Mesendoderm (in vitro differentiated cells): ENCODE data around the gene TGM4.

Source experiments
- DNase-seq: peaks from one replicate; pipeline ENCODE4 v3.0.0; 2013
- H2AK5ac ChIP-seq: 2 replicates; pipeline ENCODE4 v1.6.1; 2013; ENCODE audit warnings: low read length, inconsistent platforms
- H2BK120ac ChIP-seq: 2 replicates; pipeline ENCODE4 v1.6.1; 2013; ENCODE audit warnings: low read depth, mild to moderate bottlenecking, low read length, moderate library complexity, mixed read lengths
- H2BK15ac ChIP-seq: replicated peaks from 2 replicates; pipeline ENCODE4 v1.6.1; 2013; ENCODE audit warnings: low read depth, mild to moderate bottlenecking, moderate library complexity
- H2BK5ac ChIP-seq: 2 replicates; pipeline ENCODE4 v1.6.1; 2013; ENCODE audit warnings: low read length, inconsistent platforms
- H3K18ac ChIP-seq: 2 replicates; pipeline ENCODE4 v1.6.1; 2013; ENCODE audit warnings: mild to moderate bottlenecking, low read length, mixed read lengths
- H3K23ac ChIP-seq: one replicate; pipeline ENCODE4 v1.6.1; 2013; ENCODE audit warnings: low read length
- H3K27ac ChIP-seq: 2 replicates; pipeline ENCODE4 v1.5.1; 2013; ENCODE audit warnings: low read depth, mild to moderate bottlenecking, inconsistent platforms, low read length, moderate library complexity
- H3K27me3 ChIP-seq: 2 replicates; pipeline ENCODE4 v1.6.1; 2013; ENCODE audit warnings: low read length, control low read depth, mild to moderate bottlenecking, inconsistent platforms; ENCODE audit not compliant: insufficient read depth, poor library complexity
- H3K36me3 ChIP-seq: 2 replicates; pipeline ENCODE4 v1.6.1; 2013; ENCODE audit warnings: low read length, inconsistent platforms; ENCODE audit not compliant: control insufficient read depth, insufficient read depth
- H3K4ac ChIP-seq: one replicate; pipeline ENCODE4 v1.6.1; 2013; ENCODE audit warnings: low read depth, mild to moderate bottlenecking, low read length, moderate library complexity
- H3K4me1 ChIP-seq: 2 replicates; pipeline ENCODE4 v1.6.1; 2013; ENCODE audit warnings: low read depth, low read length, inconsistent platforms; ENCODE audit not compliant: control insufficient read depth
- H3K4me2 ChIP-seq: 2 replicates; pipeline ENCODE4 v1.6.1; 2013; ENCODE audit warnings: low read length
- H3K4me3 ChIP-seq: 2 replicates; pipeline ENCODE4 v1.5.1; 2013; ENCODE audit warnings: mild to moderate bottlenecking, low read length
- H3K56ac ChIP-seq: one replicate; pipeline ENCODE4 v1.6.1; 2013; ENCODE audit warnings: low read length
- H3K79me1 ChIP-seq: 2 replicates; pipeline ENCODE4 v1.6.1; 2013; ENCODE audit warnings: low read length, inconsistent platforms
- H3K79me2 ChIP-seq: 2 replicates; pipeline ENCODE4 v1.6.1; 2013; ENCODE audit warnings: mild to moderate bottlenecking, low read length; ENCODE audit not compliant: control insufficient read depth, insufficient read depth
- H3K9ac ChIP-seq: 2 replicates; pipeline ENCODE4 v1.6.1; 2013; ENCODE audit warnings: low read length, inconsistent platforms
- H4K5ac ChIP-seq: one replicate; pipeline ENCODE4 v1.6.1; 2013; ENCODE audit warnings: low read length
- H4K8ac ChIP-seq: one replicate; pipeline ENCODE4 v1.6.1; 2013; ENCODE audit warnings: low read depth, mild to moderate bottlenecking, control low read depth, low read length, moderate library complexity
- WGBS: extraction: QIAGEN DNeasy Blood & Tissue Kit; methylation state at CpG from one replicate; pipeline ENCODE4 v1.1.7; 2013; ENCODE audit warnings: low lambda C conversion rate, missing lambda C conversion rate; ENCODE audit not compliant: insufficient coverage; ENCODE audit errors: extremely low coverage; 5-methylcytosine and 5-hydroxymethylcytosine counted together

Gene TGM4

DNA sequence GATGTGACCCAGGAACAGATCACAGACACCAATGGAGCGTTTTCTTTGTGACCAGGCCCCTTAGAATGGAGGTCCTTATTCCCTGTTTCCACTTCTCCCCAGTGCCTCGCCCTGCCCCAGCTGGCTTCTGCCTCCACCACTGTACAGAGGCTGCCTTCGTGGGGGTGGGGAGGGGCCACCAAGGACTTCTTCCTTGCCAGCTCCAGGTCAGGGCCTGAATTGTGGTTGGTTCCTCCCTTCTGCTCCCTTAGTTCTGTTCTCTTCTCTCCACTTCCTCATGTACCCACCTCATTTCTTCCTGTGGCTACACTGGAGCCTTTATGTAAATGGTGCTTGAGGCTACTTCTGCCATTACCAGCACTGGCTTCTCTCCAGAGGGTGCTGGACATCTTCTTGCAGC is 16.4 kb downstream of the TGM4 start:
- Histone ChIP-seq H3K4me3 (no peak overlapping the region), H3K9ac (no peak overlapping the region), H3K4ac (no peak overlapping the region), H3K4me1 (peaks cover 2% of the 10 kb centered on the region), H3K27me3 (no peaks in the 10 kb centered on the region), H2BK120ac (no peak overlapping the region), H3K4me2 (no peak overlapping the region), H3K27ac (no peak overlapping the region), H2AK5ac (no peak overlapping the region), H3K56ac (no peak overlapping the region), H4K8ac (no peak overlapping the region), H3K36me3 (no peaks in the 10 kb centered on the region), H2BK15ac (no peak overlapping the region), H4K5ac (no peak overlapping the region), H3K79me2 (no peaks in the 10 kb centered on the region), H3K23ac (no peak overlapping the region), H3K79me1 (no peaks in the 10 kb centered on the region), H2BK5ac (no peak overlapping the region), H3K18ac (no peak overlapping the region)
- no peak for DNase-seq
- no CpG with 5 or more reads among the region's 3 CpGs for WGBS

DNA sequence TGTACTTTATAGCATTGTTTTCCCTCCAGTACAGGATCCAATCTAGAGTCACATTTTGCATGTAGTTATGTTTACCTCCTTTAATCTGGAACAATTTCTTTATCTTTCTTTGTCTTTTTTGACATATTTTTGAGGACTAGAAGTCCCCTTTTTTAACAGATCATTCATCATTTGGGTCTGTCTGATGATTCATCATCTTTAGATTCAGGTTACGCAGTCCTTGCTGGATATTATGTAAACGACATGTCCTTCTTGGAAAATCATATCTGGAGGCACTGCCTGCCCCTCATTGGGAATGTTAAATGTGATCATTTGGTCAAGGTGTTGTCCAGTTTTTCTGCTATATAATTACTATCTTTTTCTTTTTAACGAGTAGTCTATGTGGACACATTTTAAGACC is 18.3 kb downstream of the TGM4 start:
- no peak for DNase-seq
- Histone ChIP-seq H3K18ac (no peak overlapping the region), H3K36me3 (no peaks in the 10 kb centered on the region), H4K8ac (no peak overlapping the region), H3K4me2 (no peak overlapping the region), H2BK120ac (no peak overlapping the region), H3K23ac (no peak overlapping the region), H3K79me2 (no peaks in the 10 kb centered on the region), H2AK5ac (no peak overlapping the region), H2BK15ac (no peak overlapping the region), H3K27me3 (no peaks in the 10 kb centered on the region), H3K79me1 (no peaks in the 10 kb centered on the region), H2BK5ac (no peak overlapping the region), H3K4me1 (peaks cover 2% of the 10 kb centered on the region), H3K4ac (no peak overlapping the region), H3K9ac (no peak overlapping the region), H4K5ac (no peak overlapping the region), H3K4me3 (no peak overlapping the region), H3K56ac (no peak overlapping the region), H3K27ac (no peak overlapping the region)
- WGBS: no CpG with 5 or more reads among the region's 3 CpGs

DNA sequence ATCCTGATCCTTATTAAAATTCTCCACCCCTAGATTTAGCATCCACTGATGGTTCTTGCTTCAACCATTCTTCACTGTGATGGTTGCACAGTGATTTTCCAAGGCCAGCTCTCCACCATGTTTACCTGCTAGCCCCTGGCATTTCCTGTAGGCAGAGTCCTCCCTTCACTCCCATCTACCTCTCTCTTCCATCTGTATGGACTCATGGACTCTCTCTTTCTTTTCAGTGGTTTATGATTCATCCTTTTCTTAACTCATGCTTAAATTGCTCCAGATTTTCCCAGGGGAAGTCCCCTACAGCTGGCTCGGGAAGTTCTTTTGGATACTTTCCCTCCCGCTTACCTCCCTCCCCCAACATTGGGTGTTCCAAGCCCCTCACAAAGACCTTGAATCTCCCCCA is 18.7 kb downstream of the TGM4 start:
- H3K4me2 ChIP-seq: no peak overlapping the region
- H3K56ac ChIP-seq: no peak overlapping the region
- H4K8ac ChIP-seq: no peak overlapping the region
- H3K79me2 ChIP-seq: no peaks in the 10 kb centered on the region
- H3K23ac ChIP-seq: no peak overlapping the region
- peaks cover 2% of the 10 kb centered on the region for H3K4me1 ChIP-seq
- no peak overlapping the region for H2BK15ac ChIP-seq
- no peak overlapping the region for H3K4me3 ChIP-seq
- no peak overlapping the region for H2AK5ac ChIP-seq
- H3K36me3 ChIP-seq: no peaks in the 10 kb centered on the region
- no peak overlapping the region for H4K5ac ChIP-seq
- H3K18ac ChIP-seq: peak overlapping the region; percentile 32
- H2BK120ac ChIP-seq: peak overlapping the region; percentile 18
- no peak overlapping the region for H3K9ac ChIP-seq
- no peak for DNase-seq
- no peak overlapping the region for H3K4ac ChIP-seq
- WGBS: no CpG with 5 or more reads among the region's 2 CpGs
- H3K27ac ChIP-seq: no peak overlapping the region
- no peaks in the 10 kb centered on the region for H3K27me3 ChIP-seq
- no peak overlapping the region for H2BK5ac ChIP-seq
- H3K79me1 ChIP-seq: no peaks in the 10 kb centered on the region

DNA sequence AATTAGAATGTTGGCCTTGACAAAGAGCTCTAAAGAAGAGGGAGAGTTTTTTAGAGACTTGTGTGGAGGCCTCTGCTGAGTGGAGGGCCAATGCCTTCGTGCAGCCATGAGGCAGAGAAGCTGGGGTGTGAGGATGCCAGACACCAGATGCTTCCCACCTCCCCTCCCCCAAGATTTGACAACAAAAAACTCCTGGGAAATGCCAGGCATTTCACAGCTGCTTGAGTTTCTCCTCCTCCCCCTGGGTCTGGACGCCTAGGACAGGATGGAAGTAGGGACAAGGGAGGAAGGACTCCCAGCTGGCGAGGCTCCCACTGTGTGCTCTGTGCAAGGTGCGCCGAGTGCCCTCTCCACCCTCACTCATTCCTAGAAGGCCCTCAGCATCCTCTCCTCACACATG is 20.1 kb downstream of the TGM4 start:
- no peak overlapping the region for H2BK15ac ChIP-seq
- peak overlapping the region; percentile 7 for H3K27ac ChIP-seq
- peak overlapping the region; percentile 44 for H3K18ac ChIP-seq
- H3K4me2 ChIP-seq: no peak overlapping the region
- no peak overlapping the region for H4K8ac ChIP-seq
- no peak overlapping the region for H2BK5ac ChIP-seq
- no peak overlapping the region for H3K4ac ChIP-seq
- peaks cover 2% of the 10 kb centered on the region for H3K4me1 ChIP-seq
- H3K23ac ChIP-seq: no peak overlapping the region
- no peaks in the 10 kb centered on the region for H3K79me2 ChIP-seq
- no peak overlapping the region for H4K5ac ChIP-seq
- no peaks in the 10 kb centered on the region for H3K79me1 ChIP-seq
- no CpG with 5 or more reads among the region's 5 CpGs for WGBS
- H3K27me3 ChIP-seq: no peaks in the 10 kb centered on the region
- no peak overlapping the region for H2BK120ac ChIP-seq
- no peak overlapping the region for H3K9ac ChIP-seq
- peak; percentile 96 for DNase-seq
- peak overlapping the region; percentile 30 for H3K56ac ChIP-seq
- H2AK5ac ChIP-seq: no peak overlapping the region
- no peaks in the 10 kb centered on the region for H3K36me3 ChIP-seq
- H3K4me3 ChIP-seq: no peak overlapping the region

DNA sequence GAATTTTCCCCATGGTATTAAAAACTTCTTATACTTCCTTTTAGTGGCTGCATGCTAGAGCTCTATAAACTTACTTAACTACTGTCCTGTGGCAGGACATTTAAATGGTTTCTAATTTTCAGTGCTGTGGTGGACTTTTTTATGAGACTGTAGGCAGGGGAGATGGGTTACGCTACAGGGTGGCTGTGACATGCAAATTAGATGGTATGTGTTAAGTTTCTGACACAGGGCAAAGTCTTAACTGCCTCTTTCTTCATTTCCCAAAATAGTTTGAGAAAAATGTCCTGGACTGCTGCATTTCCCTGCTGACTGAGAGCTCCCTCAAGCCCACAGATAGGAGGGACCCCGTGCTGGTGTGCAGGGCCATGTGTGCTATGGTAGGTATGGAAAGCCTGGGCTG is 22.0 kb downstream of the TGM4 start:
- Histone ChIP-seq H4K8ac (no peak overlapping the region), H3K4me3 (no peak overlapping the region), H3K9ac (no peak overlapping the region), H2BK15ac (no peak overlapping the region), H3K18ac (no peak overlapping the region), H3K79me2 (no peaks in the 10 kb centered on the region), H3K27ac (no peak overlapping the region), H2BK5ac (no peak overlapping the region), H3K23ac (no peak overlapping the region), H4K5ac (no peak overlapping the region), H2BK120ac (no peak overlapping the region), H3K36me3 (no peaks in the 10 kb centered on the region), H3K4me2 (no peak overlapping the region), H2AK5ac (no peak overlapping the region), H3K79me1 (no peaks in the 10 kb centered on the region), H3K4ac (no peak overlapping the region), H3K27me3 (no peaks in the 10 kb centered on the region), H3K4me1 (peaks cover 2% of the 10 kb centered on the region), H3K56ac (no peak overlapping the region)
- DNase-seq: no peak
- WGBS: no CpG with 5 or more reads among the region's 2 CpGs

DNA sequence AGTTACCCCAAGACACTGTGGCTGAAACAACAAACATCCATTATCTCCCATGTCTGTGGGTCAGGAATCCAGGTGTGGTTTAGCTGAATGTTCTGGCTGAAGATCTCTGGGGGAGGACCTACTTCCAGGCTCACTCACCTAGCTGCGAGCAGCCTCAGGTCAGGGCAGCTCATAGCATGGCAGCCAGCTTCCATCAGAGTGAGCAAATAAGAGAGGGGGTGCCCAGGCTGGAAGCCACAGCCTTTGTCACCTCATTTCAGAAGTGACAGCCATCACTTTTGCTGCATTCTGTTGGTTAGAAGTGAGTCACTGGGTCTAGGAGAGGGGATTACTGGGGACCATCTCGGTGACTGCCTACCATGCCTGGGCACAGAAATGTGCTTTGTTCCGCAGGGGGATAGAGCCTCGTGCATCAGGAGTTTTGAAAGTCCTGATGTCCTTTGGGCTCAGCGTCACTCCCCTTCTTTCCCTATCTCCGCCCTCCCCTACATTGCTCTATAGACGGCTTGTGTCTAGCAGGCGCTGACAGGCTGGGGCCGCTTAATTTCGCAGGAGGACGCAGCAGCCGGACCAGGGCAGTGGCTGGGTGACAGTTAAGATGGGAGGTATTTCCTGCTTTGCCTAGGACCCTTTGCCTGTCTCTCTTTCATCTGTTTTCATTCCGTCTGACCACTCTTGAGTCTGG is 25.4 kb downstream of the TGM4 start:
- no peaks in the 10 kb centered on the region for H3K4me1 ChIP-seq
- no peak overlapping the region for H2AK5ac ChIP-seq
- H3K23ac ChIP-seq: no peak overlapping the region
- no peak overlapping the region for H3K9ac ChIP-seq
- H2BK5ac ChIP-seq: no peak overlapping the region
- no peak overlapping the region for H3K27ac ChIP-seq
- no CpG with 5 or more reads among the region's 13 CpGs for WGBS
- H3K4me3 ChIP-seq: no peak overlapping the region
- no peaks in the 10 kb centered on the region for H3K27me3 ChIP-seq
- no peak overlapping the region for H2BK120ac ChIP-seq
- no peak for DNase-seq
- no peaks in the 10 kb centered on the region for H3K79me1 ChIP-seq
- no peak overlapping the region for H3K4ac ChIP-seq
- H3K79me2 ChIP-seq: no peaks in the 10 kb centered on the region
- no peak overlapping the region for H3K18ac ChIP-seq
- H3K36me3 ChIP-seq: no peaks in the 10 kb centered on the region
- no peak overlapping the region for H2BK15ac ChIP-seq
- no peak overlapping the region for H4K5ac ChIP-seq
- H3K4me2 ChIP-seq: no peak overlapping the region
- no peak overlapping the region for H4K8ac ChIP-seq
- no peak overlapping the region for H3K56ac ChIP-seq
